ENCODE data around the gene DNAJC1.

DNA sequence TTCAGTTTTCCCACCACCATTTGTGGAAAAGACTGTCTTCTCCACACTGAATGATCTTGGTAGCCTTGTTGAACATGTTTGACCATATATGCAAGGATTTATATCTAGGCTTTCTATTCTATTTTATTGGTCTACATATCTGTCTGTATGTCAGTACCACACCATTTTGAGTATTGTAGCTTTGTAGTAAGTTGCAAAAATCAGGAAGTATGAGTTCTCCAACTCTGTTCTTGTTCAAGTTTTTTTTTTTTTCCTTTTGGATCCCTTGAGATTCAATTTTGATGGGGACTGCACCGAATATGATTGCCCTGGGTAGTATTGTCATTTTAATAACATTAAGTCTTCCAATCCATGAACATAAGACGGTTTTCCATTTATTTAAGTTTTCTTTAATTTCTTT is 176.8 kb downstream of the DNAJC1 start:
- TF ChIP-seq POLR2AphosphoS5 (IDR thresholded peaks at IDR 0.05; ENCODE audit: borderline replicate concordance, low read depth, low read length): no peak
- no peak for TF ChIP-seq EZH2 (IDR thresholded peaks at IDR 0.05)
- no peak for TF ChIP-seq FOXP2 (optimal IDR thresholded peaks at IDR 0.05; ENCODE audit: control extremely low read depth, extremely low read length, insufficient read depth)
